Choroid plexus epithelial cell (primary cell): ENCODE results near the gene ZNHIT3.
"Not testable (repeated sequence)": the region's sequence is repeated elsewhere in the genome, so short reads cannot be mapped to it uniquely, and the experiment has no call there.

ENCODE experiments used
- DNase-seq: peaks from one replicate; pipeline ENCODE4 v3.0.0-alpha.2; 2010; ENCODE audit warnings: low read depth
- H3K4me3 ChIP-seq: 2 replicates; pipeline ENCODE4 v1.5.1; 2011; ENCODE audit warnings: low read depth, mild to moderate bottlenecking, control low read depth, low read length, moderate library complexity
- CTCF ChIP-seq: conservative IDR thresholded peaks from 2 replicates; pipeline ENCODE4 v1.5.1; 2011; ENCODE audit warnings: low read depth, mild to moderate bottlenecking, control low read depth, inconsistent platforms, low read length, moderate library complexity

ZNHIT3 gene

GRCh38 chr17:36474571-36474970 is 11.9 kb upstream of the ZNHIT3 start:
- TF ChIP-seq CTCF = no peak
- DNase-seq = no peak

GRCh38 chr17:36475346-36475970 is 11.0 kb upstream of the ZNHIT3 start:
- no peak for DNase-seq
- no peak overlapping the region for H3K4me3 ChIP-seq
- TF ChIP-seq CTCF = no peak

More at GRCh38 chr17:36474571-36474970, 11.9 kb upstream of the ZNHIT3 start:
- no peak overlapping the region for H3K4me3 ChIP-seq

GRCh38 chr17:36481829-36482228 is 4.7 kb upstream of the ZNHIT3 start:
- no peak for TF ChIP-seq CTCF
- DNase-seq = no peak
- no peak overlapping the region for H3K4me3 ChIP-seq

- peak; percentile 74 for TF ChIP-seq CTCF
- DNase-seq = peak; percentile 81
- peak overlapping the region; percentile 44 for H3K4me3 ChIP-seq
These were observed 3.6 kb upstream of the ZNHIT3 start for GRCh38 chr17:36482611-36483504.

- H3K4me3 ChIP-seq, DNase-seq: not testable (repeated sequence)
These were observed 2.5 kb upstream of the ZNHIT3 start for GRCh38 chr17:36484021-36484420.

- H3K4me3 ChIP-seq = no peak overlapping the region
- no peak for TF ChIP-seq CTCF
- no peak for DNase-seq
These were observed 1.5 kb upstream of the ZNHIT3 start for GRCh38 chr17:36485027-36485426.

- DNase-seq = no peak
- peak overlapping the region; percentile 89 for H3K4me3 ChIP-seq
- no peak for TF ChIP-seq CTCF
These were observed 677 bp upstream of the ZNHIT3 start for GRCh38 chr17:36485805-36486203.
